ENCODE measurements around the gene ERC2.

ERC2 gene

GRCh38 chr3:55882006-55882405 is 586.3 kb downstream of the ERC2 start:
- no peak for TF ChIP-seq CTCF (IDR thresholded peaks at IDR 0.05; ENCODE audit: low read depth, low read length, missing control alignments)
- DNase-seq (ENCODE audit: extremely low read depth, low read depth): no peak
- H3K4me3 ChIP-seq (replicated peaks; ENCODE audit: low read depth, low read length): no peak overlapping the region

GRCh38 chr3:55880357-55880756 is 587.9 kb downstream of the ERC2 start:
- DNase-seq (ENCODE audit: extremely low read depth, low read depth): no peak
- TF ChIP-seq CTCF (IDR thresholded peaks at IDR 0.05; ENCODE audit: low read depth, low read length, missing control alignments): no peak
- H3K4me3 ChIP-seq (replicated peaks; ENCODE audit: low read depth, low read length): no peak overlapping the region

- H3K4me3 ChIP-seq (replicated peaks; ENCODE audit: low read depth, low read length): no peak overlapping the region
- no peak for DNase-seq (ENCODE audit: extremely low read depth, low read depth)
- TF ChIP-seq CTCF (IDR thresholded peaks at IDR 0.05; ENCODE audit: low read depth, low read length, missing control alignments): no peak
These were observed 588.4 kb downstream of the ERC2 start for GRCh38 chr3:55879901-55880331.

GRCh38 chr3:55877703-55878102 is 590.6 kb downstream of the ERC2 start:
- H3K4me3 ChIP-seq (replicated peaks; ENCODE audit: low read depth, low read length): no peak overlapping the region
- TF ChIP-seq CTCF (IDR thresholded peaks at IDR 0.05; ENCODE audit: low read depth, low read length, missing control alignments): peak; percentile 7
- no peak for DNase-seq (ENCODE audit: extremely low read depth, low read depth)

- no peak for DNase-seq (ENCODE audit: extremely low read depth, low read depth)
- H3K4me3 ChIP-seq (replicated peaks; ENCODE audit: low read depth, low read length): no peak overlapping the region
- no peak for TF ChIP-seq CTCF (IDR thresholded peaks at IDR 0.05; ENCODE audit: low read depth, low read length, missing control alignments)
These were observed 591.7 kb downstream of the ERC2 start for GRCh38 chr3:55876560-55876959.

- TF ChIP-seq CTCF (IDR thresholded peaks at IDR 0.05; ENCODE audit: low read depth, low read length, missing control alignments): no peak
- no peak for DNase-seq (ENCODE audit: extremely low read depth, low read depth)
- H3K4me3 ChIP-seq (replicated peaks; ENCODE audit: low read depth, low read length): no peak overlapping the region
These were observed 593.2 kb downstream of the ERC2 start for GRCh38 chr3:55875113-55875512.

- TF ChIP-seq CTCF (IDR thresholded peaks at IDR 0.05; ENCODE audit: low read depth, low read length, missing control alignments): no peak
- no peak overlapping the region for H3K4me3 ChIP-seq (replicated peaks; ENCODE audit: low read depth, low read length)
- DNase-seq (ENCODE audit: extremely low read depth, low read depth): no peak
These were observed 594.6 kb downstream of the ERC2 start for GRCh38 chr3:55873523-55874254.
